Suprapubic skin (tissue), 3 donors: ENCODE results near the gene BACE1.

Source experiments
- POLR2A ChIP-seq, 2 donors: fragments of 450-650 bp; IDR thresholded peaks; one replicate each; pipeline ENCODE4 v1.6.1; 2017; ENCODE audit warnings: antibody characterized with exemption in 2 of 2, mild to moderate bottlenecking in 2 of 2, moderate library complexity in 2 of 2
- TF ChIP-seq, protein P1 (sequence below), 2 donors: fragments of 200-600 bp in 1 of 2; fragments of 450-650 bp in 1 of 2; sonication (generic) in 1 of 2; IDR thresholded peaks; one replicate each; pipeline ENCODE4 v1.5.1; 2016 to 2019; ENCODE audit warnings: antibody characterized with exemption in 2 of 2, mild to moderate bottlenecking in 1 of 2, moderate library complexity in 1 of 2

- TF ChIP-seq, protein P1, sequence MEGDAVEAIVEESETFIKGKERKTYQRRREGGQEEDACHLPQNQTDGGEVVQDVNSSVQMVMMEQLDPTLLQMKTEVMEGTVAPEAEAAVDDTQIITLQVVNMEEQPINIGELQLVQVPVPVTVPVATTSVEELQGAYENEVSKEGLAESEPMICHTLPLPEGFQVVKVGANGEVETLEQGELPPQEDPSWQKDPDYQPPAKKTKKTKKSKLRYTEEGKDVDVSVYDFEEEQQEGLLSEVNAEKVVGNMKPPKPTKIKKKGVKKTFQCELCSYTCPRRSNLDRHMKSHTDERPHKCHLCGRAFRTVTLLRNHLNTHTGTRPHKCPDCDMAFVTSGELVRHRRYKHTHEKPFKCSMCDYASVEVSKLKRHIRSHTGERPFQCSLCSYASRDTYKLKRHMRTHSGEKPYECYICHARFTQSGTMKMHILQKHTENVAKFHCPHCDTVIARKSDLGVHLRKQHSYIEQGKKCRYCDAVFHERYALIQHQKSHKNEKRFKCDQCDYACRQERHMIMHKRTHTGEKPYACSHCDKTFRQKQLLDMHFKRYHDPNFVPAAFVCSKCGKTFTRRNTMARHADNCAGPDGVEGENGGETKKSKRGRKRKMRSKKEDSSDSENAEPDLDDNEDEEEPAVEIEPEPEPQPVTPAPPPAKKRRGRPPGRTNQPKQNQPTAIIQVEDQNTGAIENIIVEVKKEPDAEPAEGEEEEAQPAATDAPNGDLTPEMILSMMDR (IDR thresholded peaks at IDR 0.05): no peak
- TF ChIP-seq POLR2A (IDR thresholded peaks at IDR 0.05): no peak
These were observed 40.3 kb upstream of the BACE1 start for GRCh38 chr11:117356126-117356890.
